K562 (cell line): ENCODE results near the gene COASY. TPM values are rescaled to one million over a fixed set of nuclear protein-coding genes. Genes with fewer than 3 reads are reported as not detected.

ENCODE experiments used
- EZH2 ChIP-seq: IDR thresholded peaks from 2 replicates; pipeline ENCODE4 v1.6.1; 2012; ENCODE audit warnings: low read depth, mild to moderate bottlenecking, inconsistent platforms, low read length, borderline replicate concordance
- FOXP1 ChIP-seq: sonication (generic); formaldehyde crosslinking; IDR thresholded peaks from 2 replicates; pipeline ENCODE4 v1.8.0; 2022; ENCODE audit warnings: mild to moderate bottlenecking, missing genetic modification reagents
- HMGN3 ChIP-seq: IDR thresholded peaks from 2 replicates; pipeline ENCODE4 v1.6.1; 2011; ENCODE audit warnings: borderline replicate concordance, low read depth, mild to moderate bottlenecking, mixed read lengths, low read length; ENCODE audit not compliant: insufficient read length; ENCODE audit errors: extremely low read depth
- KAT2B ChIP-seq: IDR thresholded peaks from one replicate; pipeline ENCODE4 v1.6.1; 2012; ENCODE audit warnings: low read depth, mild to moderate bottlenecking, control low read depth, inconsistent platforms, low read length, moderate library complexity
- MAFF ChIP-seq: IDR thresholded peaks from 2 replicates; pipeline ENCODE4 v1.6.1; 2012; ENCODE audit warnings: low read length, improper control_type of control experiment
- NCOA4 ChIP-seq: fragments of 450-650 bp; IDR thresholded peaks from 2 replicates; pipeline ENCODE4 v1.6.1; 2018; ENCODE audit warnings: mild to moderate bottlenecking; ENCODE audit not compliant: partially characterized antibody
- NCOR1 ChIP-seq: fragments of 450-650 bp; IDR thresholded peaks from 2 replicates; pipeline ENCODE4 v1.6.1; 2016; ENCODE audit warnings: mild to moderate bottlenecking, moderate library complexity
- NEUROD1 ChIP-seq: fragments of 150-350 bp; IDR thresholded peaks from 2 replicates; pipeline ENCODE4 v1.6.1; 2014; ENCODE audit warnings: borderline replicate concordance, low read length, low read depth; ENCODE audit not compliant: partially characterized antibody
- PHB2 ChIP-seq: fragments of 450-650 bp; IDR thresholded peaks from 2 replicates; pipeline ENCODE4 v1.6.1; 2017; ENCODE audit warnings: low read depth
- POLR2G ChIP-seq: fragments of 200-400 bp; formaldehyde crosslinking; IDR thresholded peaks from 2 replicates; pipeline ENCODE4 v1.6.1; 2017; ENCODE audit warnings: low read depth, mild to moderate bottlenecking, antibody characterized with exemption, low read length, moderate library complexity
- POU5F1 ChIP-seq: fragments of 150-350 bp; IDR thresholded peaks from 2 replicates; pipeline ENCODE4 v1.6.1; 2014; ENCODE audit warnings: borderline replicate concordance, low read length, low read depth, mild to moderate bottlenecking; ENCODE audit not compliant: partially characterized antibody
- RBBP5 ChIP-seq: fragments of 200-600 bp; sonication (generic); IDR thresholded peaks from 2 replicates; pipeline ENCODE4 v1.6.1; 2012; ENCODE audit warnings: borderline replicate concordance, mild to moderate bottlenecking, low read length, control low read depth, inconsistent platforms; ENCODE audit not compliant: insufficient read depth, poor library complexity, severe bottlenecking
- RFX1 ChIP-seq: fragments of 450-650 bp; IDR thresholded peaks from 2 replicates; pipeline ENCODE4 v1.6.1; 2016; ENCODE audit warnings: mild to moderate bottlenecking, moderate library complexity
- SMAD3 ChIP-seq: fragments of 450-650 bp; formaldehyde crosslinking; conservative IDR thresholded peaks from 2 replicates; pipeline ENCODE4 v1.4.0; 2020; ENCODE audit warnings: mild to moderate bottlenecking
- SRSF1 ChIP-seq: fragments of 200-400 bp; formaldehyde crosslinking; IDR thresholded peaks from 2 replicates; pipeline ENCODE4 v1.6.1; 2017; ENCODE audit warnings: mild to moderate bottlenecking, low read depth, low read length, moderate library complexity
- THRB ChIP-seq: fragments of 450-650 bp; formaldehyde crosslinking; conservative IDR thresholded peaks from 2 replicates; pipeline ENCODE4 v1.4.0; 2022; ENCODE audit warnings: mild to moderate bottlenecking, missing genetic modification characterization
- ZBTB11 ChIP-seq, 3 experiments: fragments of 200-800 bp in 1 of 3; fragments of 250-450 bp in 1 of 3; fragments of 450-650 bp in 1 of 3; sonication (Bioruptor Pico) in 1 of 3; sonication (Bioruptor generic) in 1 of 3; formaldehyde crosslinking in 1 of 3; IDR thresholded peaks; 2 replicates each; pipeline versions ENCODE4 v1.6.1 to v1.8.0; 2016 to 2022; ENCODE audit warnings: mild to moderate bottlenecking in 2 of 3, missing genetic modification characterization in 2 of 3, missing compliant biosample characterization in 1 of 3, moderate library complexity in 1 of 3
- ZBTB33 ChIP-seq: sonication (generic); formaldehyde crosslinking; IDR thresholded peaks from 2 replicates; pipeline ENCODE4 v1.8.1; 2023; ENCODE audit warnings: mild to moderate bottlenecking, missing genetic modification reagents
- ZKSCAN8 ChIP-seq: fragments of 200-800 bp; sonication (Bioruptor generic); IDR thresholded peaks from 2 replicates; pipeline ENCODE4 v1.6.1; 2016; ENCODE audit warnings: missing genetic modification characterization, missing compliant biosample characterization
- polyA plus RNA-seq, 8 experiments: library from polyadenylated mRNA; depleted of rRNA in 4 of 8; stranded (reverse) in 5 of 8; unstranded in 3 of 8; fragments of >200 nt; fragmentation: Nextera tagmentation in 2 of 8; fragmentation: Illumina TruSeq in 1 of 8; extraction: Ambion mirVana in 2 of 8; extraction: Trizol in 1 of 8; gene quantifications; 2 replicates each; pipeline versions ENCODE4 v1.2.1 to v1.2.3, GENCODE V29; 2011 to 2014; ENCODE audit warnings: inconsistent platforms in 1 of 8, missing spikeins in 1 of 8
- total RNA-seq, 7 experiments: library from RNA; depleted of rRNA in 6 of 7; stranded (reverse); fragments of >200 nt in 6 of 7; fragmentation: Illumina TruSeq in 2 of 7; extraction: Trizol in 2 of 7; gene quantifications; 2 replicates each; pipeline versions ENCODE4 v1.2.1 to v1.2.3, GENCODE V29; 2011 to 2021; ENCODE audit warnings: low replicate concordance in 1 of 7

The COASY gene
- total and polyA plus RNA-seq, 9 of the 15 experiments (the other 6 are each of a cell fraction or from before 2014, with no cell fraction given): 25.4 to 175 (median 62.3) TPM

GRCh38 chr17:42562388-42563142, 617 bp downstream of the COASY start (continued):
- TF ChIP-seq NCOA4 (no peak), THRB (CRISPR knock-in tag) (no peak), NEUROD1 (no peak), KAT2B (no peak), ZKSCAN8 (no peak; the same call in 1 of the 2 replicates), POLR2G (peak; percentile 64; the same call in 1 of the 2 replicates), SRSF1 (no peak), PHB2 (no peak), RBBP5 (peak; percentile 61), MAFF (no peak), EZH2 (no peak), HMGN3 (no peak), NCOR1 (no peak), ZBTB33 (CRISPR knock-in tag) (0 out of 2 replicates have a peak, but pooled peaks have one; percentile 36), ZBTB11 (CRISPR knock-in tag; IDR thresholded peaks at IDR 0.05) (peak in 1 of 3 experiments; percentile 75; a peak in 2 of 6 replicates), FOXP1 (CRISPR knock-in tag) (no peak), SMAD3 (CRISPR knock-in tag) (no peak), RFX1 (no peak), POU5F1 (no peak)
